HG03439 (cell line): ENCODE data around the gene ABAT.

Source experiments
- ATAC-seq: cut with Tn5 transposase; IDR thresholded peaks from one replicate; pipeline ENCODE4 v1.9.1; 2021; ENCODE audit warnings: mild to moderate bottlenecking, moderate library complexity; ENCODE audit not compliant: unreplicated experiment

Gene ABAT

DNA sequence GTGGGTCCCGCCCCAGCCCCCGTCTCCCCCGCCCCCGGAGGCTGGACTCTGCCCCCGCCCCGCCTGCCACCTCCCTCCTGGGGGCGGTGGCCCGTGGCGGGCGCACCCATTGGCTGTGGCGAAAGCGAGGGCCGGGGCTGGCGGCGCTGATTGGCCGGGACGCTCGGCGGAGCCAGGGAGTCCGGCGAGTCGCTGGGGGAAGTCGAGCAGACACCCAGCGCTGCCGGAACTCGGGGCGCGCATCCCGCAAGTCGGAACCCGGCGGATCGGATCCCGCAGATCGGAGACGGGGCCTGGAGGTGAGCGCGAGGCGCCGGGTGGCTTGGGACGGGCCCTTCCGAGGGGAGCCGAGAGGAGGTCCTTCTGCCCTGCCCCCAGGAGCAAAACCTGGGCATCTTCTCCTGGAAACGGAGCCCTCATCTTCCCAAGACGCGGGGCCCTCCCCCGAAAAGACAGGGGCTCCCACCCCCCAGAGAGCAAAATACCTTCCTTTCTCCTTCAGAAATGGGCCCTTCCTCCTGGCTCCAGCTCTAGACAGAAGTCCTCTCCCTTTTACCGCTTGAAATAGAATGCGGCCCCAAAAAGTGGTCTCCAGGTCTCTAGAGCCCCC, at the start of gene ABAT:
ABAT (plus strand) TSS at position 205 of the 610 bp plus-strand sequence. CDS start 61,123 bp downstream, outside the sequence.
- peak; percentile 99 for ATAC-seq

DNA sequence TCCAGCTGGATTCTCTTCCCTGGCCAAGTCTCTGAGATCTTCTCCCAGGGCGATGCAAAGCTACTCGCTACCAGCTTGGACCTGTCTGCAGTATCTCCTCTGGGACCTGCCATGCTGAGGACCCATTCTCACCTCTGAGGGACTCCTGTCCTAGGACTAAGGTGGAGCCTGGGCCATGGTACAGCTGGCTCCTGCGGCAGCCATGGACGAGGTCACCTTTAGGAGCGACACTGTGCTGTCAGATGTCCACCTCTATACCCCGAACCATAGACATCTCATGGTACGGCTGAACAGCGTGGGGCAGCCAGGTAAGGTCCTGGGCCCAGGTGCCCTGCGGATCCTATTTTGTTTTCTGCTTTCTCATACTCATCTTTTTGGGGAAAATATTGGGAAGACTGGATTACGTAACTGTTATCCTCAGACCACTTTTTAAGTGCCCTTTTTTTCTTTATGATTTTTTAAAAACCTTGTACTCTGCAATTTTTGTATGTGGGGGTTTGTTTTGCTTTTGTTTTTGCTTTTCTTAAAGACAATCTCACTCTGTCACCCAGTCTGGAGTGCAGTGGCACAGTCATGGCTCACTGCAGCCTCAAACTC, 48.8 kb upstream of the ABAT start:
- no peak for ATAC-seq

DNA sequence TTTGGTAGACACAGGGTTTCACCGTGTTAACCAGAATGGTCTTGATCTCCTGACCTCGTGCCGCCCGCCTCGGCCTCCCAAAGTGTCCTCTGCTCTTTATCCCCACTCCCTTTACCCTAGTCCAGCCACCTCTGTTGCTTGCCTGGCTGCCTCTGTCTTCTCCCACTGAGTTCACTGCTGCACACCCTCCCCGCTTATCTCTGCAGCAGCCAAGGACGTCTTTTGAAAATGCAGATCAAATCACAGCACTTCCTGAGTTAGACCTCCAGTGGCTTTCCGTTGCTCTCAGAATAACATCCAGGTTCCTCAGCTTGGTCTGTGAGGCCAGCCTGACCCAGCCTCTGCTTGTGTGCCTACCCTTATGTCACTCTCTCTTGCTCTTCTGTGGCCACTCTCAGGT, 47.5 kb upstream of the ABAT start:
- ATAC-seq, result no peak

DNA sequence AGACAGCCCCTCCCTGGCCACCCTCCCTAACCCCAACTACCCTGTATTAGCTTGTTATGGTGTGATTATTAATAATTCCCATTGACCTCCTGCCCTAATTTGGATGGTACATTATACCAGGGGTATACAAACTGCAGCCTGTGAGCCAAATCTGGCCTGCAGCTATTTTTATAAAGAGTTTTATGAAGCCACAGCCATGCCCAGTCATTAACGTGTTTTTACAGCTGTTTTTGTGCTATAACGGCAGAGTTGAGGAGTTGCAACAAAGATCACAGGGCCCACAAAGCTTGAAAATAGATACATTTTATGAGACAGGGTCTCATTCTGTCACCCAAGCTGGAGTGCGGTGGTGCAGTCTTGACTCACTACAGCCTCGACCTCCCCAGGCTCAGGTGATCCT, 47.0 kb upstream of the ABAT start:
- ATAC-seq, result no peak

DNA sequence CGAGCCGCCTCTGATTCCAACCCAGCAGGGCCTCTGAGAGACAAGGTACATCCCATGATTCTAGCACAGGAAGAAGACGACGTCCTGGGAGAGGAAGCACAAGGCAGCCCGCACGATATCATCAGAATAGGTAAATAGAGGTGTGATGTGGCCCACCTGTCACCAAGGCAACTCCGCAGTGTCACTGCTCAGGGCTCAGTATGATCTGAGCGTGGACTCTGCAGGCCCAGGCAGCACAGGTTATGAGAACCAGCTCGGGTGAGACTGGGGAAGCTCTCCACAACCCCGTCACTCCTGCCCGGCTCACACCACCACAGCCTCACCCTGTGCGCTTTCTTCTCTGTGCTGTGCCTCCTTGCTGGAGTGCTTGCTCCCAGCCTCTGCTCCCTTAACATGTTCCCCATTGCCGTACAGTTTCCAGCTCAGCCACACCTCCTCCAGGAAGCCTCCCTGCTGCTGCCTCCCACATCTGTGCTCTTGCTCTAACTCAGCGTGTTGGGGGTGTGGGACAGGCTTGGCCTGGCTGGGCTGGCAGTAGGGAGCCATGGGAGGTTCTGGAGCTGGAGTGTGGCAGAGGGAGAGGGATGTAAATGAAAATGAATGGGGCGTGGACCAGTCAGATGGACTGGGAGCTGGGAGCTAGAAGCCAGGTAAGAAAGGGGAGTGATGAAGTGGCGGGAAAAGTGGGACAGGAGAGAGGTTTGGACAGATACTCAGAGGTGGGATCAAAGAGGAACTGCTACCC, 45.3 kb upstream of the ABAT start:
- ATAC-seq, result no peak

DNA sequence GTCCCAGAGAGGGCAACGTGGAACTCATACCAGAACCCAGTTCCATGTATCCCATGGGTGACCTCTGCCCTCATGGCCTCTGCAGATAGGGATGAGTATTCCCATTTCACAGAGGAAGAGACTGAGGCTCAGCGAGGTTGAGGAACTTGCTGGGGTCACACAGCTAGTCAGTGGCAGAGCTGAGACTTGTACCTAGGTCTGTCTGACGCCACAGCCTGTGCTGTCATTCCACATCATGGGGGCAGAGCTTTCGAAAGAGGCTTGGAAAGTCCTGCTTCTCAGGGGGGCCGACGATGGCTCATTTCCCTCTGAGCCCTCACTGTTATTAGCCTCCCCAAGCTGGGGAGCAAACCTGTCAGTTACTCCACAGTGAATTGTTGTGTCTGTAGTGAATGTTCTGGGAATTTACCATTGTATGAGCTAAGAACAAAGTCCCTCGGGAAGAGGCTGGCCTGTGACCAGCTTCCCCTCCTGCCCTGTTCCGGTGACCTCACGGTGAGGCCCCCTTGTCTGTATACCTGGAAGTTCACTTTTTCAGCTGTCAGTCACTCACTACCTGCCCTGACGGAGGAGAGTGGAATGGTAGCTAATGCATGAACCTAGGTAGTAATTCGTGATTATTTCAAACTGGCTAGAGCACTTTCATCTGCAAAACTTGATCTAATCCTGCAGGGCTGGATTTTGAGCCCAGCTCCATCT, 44.0 kb upstream of the ABAT start:
- ATAC-seq, result no peak

DNA sequence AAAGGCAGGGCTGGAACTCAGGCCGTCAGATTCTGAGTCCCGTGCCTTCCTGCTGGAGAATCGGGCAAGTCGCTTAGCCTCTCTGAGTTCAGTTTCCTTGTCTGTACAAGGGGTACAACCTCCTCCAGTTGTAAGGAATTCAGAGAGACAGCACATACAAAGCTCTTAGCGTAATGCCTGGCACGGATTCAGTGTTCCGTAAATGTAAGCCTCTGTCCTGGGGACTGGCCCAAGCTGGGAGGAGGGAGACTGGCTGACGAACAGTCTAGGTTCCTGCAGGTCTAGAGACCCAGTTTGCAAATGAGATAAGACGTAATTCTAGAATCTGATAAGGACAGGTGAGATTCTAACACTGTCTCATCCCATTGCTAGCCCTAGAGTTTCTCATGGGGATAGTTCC, 43.0 kb upstream of the ABAT start:
- no peak for ATAC-seq

DNA sequence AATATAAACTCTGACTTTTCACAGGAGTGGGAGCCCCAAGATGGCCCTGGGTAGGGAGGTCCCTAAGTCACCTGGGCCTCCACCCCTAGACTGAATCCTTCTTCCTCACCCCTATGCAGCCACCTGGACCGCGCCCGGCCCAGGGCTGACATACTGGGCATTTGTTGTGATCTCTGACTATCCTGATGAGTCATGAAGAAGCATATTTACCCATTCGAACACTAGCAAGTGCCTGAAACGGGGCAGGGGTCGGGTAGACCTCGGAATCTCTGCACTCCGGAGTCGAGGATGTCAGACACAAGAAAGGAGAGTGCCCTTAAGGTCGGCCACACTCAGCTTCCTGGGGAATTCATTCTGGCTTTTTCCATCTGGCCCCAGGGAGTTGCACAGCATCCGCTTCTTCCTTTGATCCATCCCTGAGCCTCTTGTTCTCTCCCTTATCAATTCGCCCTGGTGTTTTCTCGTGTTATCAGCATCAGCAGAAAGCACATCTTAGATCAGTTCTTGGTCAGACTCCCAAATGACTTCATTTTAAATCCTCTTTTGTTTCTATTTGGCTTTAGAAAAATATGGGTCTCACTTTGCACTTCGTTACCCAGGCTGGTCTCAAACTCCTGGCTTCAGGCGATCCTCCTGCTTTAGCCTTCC, 42.5 kb upstream of the ABAT start:
- no peak for ATAC-seq

DNA sequence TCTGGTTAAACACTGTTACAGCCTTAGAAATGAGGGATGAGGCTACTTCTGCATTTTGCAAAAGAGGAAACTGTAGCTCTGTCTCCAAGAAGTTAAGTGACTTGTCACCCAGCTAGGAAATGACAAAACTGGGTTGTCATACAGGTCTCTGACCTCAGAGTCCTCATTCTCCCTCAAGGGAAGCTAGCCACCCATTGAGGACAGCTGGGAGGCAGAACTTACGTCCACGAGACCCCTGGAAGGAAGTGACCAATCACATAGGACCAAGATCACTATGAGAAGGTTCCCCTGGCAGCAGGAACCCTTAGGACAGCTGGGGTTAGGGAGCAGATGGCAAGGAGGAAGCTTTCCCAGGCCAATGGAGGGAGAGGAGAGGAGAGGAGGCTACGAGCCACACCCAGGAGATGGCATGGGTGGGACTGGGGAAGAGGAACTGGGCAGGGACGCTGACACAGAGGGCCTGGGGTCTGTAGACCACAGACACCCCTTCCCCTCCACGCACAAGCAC, 41.7 kb upstream of the ABAT start:
- ATAC-seq, result no peak

DNA sequence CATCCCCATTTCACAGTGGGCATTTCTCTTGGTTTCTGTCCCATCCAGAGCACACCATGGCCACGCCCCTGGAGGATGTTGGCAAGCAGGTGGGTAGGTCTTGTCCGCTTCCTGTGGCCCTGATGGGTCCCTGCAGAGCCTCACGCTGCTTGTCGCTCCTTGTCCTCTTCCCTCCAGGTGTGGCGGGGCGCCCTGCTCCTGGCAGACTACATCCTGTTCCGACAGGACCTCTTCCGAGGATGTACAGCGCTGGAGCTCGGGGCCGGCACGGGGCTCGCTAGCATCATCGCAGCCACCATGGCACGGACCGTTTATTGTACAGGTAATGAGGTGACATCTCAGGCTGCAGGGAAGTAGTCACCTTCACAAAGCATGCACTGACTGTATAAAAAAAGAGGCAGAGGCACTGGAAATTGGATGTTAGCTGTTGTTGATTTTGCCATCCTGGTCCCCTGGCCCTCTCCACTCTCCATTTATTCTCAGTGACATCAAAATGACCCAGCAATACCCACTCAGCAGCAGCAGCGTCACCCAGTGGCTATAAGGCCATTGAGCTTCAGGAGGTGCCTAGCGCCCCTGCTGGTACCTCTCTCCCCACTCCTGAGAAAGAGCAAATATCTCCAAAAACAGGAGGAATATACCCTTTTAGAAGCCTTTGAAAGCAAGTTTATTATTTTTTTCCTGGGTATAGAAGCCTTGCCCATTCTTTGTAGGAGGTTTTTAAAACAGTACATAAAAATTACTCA, 39.3 kb upstream of the ABAT start:
- ATAC-seq, result no peak

DNA sequence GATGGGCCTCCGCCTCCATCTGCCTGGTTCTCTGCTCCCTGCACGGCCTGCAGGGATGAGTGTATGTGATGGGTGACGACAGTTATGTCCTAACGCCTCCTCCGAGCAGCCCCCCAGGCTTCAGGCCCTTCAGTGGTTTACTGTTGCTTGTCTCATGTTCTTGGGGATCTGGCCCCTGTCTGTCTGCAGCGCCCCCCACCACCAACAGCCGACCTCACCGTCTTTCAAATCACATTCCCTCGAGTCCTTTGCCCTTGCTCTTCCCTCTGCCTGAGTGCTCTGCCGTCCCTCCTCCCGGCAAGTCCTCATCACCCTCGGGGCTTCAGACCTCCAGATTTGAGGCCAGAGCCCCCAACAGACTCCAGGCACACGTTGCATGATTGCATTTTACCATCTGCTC, 34.7 kb upstream of the ABAT start:
- ATAC-seq, result no peak

DNA sequence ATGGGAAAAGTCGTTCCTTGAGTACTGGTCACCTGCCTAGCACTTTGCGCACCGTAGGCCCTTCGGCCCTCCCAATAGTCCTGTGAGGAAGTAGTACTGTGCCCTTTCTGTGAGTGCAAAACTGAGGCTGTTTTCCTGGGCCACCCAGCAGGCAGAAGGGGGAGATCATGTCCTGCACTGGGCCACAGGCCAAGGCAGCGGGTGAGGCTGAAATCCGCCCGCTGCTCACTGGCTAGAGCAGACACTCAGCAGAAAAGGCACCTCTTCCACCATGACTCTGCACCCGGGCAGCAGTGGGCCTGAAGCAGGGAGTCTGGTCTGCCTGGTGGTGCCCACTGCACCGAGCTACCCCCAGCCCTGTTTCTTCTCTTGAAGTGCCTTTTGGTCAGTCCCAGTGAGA, 32.7 kb upstream of the ABAT start:
- no peak for ATAC-seq

DNA sequence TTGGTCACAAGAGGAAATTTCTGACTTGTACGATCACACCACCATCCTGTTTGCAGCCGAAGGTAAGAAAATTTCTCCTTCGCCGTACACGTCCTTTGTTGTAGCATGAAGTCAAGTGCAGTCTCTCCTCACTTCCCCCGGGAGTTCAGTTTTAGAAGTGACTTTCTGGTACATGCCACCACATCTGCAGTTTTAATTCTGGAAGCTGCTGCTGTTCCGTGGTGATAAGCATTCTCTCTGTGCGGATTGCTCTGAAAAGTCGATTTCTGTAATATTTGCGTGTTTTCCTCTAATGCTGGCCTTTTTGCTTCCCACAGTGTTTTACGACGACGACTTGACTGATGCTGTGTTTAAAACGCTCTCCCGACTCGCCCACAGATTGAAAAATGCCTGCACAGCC, 32.3 kb upstream of the ABAT start:
- ATAC-seq, result no peak

DNA sequence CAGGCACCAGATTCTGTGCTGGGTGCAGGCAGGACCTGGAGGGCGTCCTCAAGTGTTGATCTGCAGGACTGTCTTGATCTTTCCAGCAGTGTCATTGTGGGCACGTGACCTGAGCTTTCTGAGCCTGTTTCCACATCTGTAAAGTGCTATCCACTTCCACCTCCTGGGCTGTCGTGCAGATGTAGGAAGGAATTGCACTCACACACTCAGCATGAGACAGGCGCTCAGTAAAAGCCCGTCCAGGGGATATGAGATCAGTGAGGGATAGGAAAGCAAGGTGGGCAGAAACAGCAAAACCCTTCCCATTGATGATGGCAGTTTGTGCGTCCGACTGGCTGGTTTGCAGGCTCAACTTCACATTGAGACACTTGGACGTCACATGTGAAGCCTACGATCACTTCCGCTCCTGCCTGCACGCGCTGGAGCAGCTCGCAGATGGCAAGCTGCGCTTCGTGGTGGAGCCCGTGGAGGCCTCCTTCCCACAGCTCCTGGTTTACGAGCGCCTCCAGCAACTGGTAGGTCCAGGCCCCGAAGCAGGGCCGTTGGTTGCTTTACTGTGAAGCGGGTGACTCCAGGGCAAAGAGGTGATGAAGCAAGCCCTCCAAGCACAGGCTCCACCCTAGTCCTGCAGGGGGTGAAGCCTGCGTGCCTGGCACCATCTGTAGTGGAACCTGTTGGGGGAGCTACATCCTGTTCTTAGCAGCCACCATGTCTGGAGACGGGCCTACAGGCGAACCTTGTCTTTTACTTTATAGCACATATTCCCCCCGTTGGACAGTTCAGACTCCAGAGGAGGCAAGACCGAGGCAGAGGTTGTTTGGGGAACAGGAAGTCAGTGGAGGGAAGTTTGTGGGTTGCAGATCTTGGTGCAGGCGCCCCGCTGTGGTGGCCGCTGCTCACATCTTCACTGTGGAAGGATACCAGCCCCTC, 29.9 kb upstream of the ABAT start:
- no peak for ATAC-seq

DNA sequence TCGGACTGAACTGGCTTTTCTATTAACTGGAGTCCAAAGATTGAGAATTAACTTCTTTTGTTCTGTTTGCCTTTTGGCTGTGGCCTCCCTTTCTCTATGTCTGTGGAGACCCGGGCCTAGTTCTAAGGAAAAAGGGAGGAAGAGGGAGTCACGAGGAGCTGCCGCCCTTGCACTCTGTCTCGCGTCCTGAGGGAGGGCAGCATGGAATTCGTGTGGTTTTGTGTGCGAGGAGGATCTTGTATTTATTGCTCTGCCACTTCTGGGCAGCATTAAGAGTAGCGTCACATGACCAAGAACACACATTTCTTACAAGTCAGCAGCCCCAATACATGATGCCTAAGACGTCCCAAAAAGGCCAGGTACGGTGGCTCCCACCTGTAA, 29.3 kb upstream of the ABAT start:
- no peak for ATAC-seq

DNA sequence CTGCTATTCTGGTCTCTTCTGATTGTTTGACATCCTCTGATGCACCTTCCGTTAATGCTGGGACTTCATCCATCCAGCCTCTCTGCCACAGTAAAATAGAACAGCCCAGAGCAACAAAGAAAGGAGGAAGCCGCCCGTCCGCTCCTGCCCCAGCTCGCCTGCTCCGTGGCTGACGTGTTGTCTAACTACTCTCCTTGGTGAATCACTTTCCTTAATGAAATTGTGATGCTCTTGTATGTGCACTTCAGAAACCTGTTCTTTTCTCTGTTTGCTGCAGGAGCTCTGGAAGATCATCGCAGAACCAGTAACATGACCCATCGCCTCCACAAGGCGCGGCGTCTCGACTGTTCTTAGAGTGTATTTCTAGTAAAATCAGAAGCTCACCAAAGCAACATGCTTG, 28.6 kb upstream of the ABAT start:
- no peak for ATAC-seq

DNA sequence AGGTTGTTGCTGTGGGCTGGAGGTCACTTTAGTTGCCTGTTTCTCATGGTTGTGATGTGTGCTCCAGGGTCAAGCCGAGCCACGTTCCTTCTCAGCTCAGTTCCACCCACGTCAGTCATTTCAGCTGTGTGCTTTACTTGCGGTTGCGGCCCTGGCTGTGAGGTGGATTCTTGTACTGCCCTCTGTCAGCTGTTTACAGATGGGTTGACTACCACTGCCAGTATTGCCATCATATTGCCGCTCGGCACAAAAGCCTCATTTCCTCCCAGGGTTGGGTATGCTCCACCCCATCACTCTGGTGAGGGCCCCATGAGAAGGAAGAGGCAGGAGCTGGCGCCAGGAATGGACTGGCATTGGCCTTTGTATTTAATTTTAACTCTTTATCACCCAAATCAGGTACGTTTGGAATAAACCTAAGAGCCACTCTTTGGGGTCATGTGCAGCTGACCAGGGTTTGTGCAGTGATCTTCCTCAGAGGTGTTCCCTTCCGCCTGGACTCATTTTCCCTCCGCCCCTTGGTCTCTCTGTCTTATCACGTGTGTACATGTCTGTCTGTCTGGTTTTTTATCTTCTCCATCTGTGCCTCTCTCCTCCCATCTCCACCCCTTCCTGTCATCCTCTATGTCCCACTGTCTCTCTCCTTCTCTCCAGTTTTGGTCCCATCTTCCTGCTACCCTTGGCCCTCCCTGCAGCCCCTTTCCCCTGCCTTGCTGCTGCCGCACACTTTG, 27.9 kb upstream of the ABAT start:
- ATAC-seq, result no peak

DNA sequence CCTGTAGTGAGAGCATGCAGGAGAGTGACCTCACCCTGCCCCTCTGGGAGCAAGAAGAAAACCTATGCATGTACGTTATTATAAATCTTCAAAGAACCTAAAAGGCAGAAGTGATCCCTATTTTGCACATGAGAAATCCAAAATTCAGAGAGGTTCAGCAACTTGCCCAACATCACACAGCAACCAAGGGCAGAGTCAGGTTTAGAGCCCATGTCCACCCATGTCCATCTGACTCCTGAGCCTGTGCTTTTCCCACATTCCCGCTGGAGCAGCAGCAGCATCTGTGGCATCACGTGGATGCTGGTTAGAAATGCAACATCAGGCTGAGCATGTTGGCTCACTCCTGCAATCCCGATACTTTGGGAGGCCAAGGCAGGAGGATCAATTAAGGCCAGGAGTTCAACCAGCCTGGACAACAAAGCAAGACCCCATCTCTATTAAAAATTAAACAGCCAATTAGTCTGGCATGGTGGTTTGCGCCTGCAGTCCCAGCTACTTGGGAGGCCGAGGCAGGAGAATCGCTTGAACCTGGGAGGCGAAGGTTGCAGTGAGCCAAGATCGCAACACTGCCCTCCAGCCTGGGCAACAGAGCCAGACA, 26.6 kb upstream of the ABAT start:
- no peak for ATAC-seq
